Gastrocnemius medialis (tissue), 4 donors: Measurements from ENCODE around the gene ZCCHC24.

Experiments
- POLR2A ChIP-seq, 2 donors: fragments of 450-650 bp; IDR thresholded peaks; one replicate each; pipeline ENCODE4 v1.6.1; 2017; ENCODE audit warnings: antibody characterized with exemption in 2 of 2, mild to moderate bottlenecking in 2 of 2, moderate library complexity in 2 of 2
- TF ChIP-seq, protein P1 (sequence below), 5 experiments: fragments of 450-650 bp in 3 of 5; fragments of 200-600 bp in 2 of 5; sonication (generic) in 2 of 5; IDR thresholded peaks in 4 of 5; conservative IDR thresholded peaks in 1 of 5; 1 replicate in 4 of 5; 2 replicates in 1 of 5; pipeline ENCODE4 v1.5.1; 2016 to 2019; ENCODE audit warnings: antibody characterized with exemption in 5 of 5, mild to moderate bottlenecking in 3 of 5, moderate library complexity in 3 of 5

DNA sequence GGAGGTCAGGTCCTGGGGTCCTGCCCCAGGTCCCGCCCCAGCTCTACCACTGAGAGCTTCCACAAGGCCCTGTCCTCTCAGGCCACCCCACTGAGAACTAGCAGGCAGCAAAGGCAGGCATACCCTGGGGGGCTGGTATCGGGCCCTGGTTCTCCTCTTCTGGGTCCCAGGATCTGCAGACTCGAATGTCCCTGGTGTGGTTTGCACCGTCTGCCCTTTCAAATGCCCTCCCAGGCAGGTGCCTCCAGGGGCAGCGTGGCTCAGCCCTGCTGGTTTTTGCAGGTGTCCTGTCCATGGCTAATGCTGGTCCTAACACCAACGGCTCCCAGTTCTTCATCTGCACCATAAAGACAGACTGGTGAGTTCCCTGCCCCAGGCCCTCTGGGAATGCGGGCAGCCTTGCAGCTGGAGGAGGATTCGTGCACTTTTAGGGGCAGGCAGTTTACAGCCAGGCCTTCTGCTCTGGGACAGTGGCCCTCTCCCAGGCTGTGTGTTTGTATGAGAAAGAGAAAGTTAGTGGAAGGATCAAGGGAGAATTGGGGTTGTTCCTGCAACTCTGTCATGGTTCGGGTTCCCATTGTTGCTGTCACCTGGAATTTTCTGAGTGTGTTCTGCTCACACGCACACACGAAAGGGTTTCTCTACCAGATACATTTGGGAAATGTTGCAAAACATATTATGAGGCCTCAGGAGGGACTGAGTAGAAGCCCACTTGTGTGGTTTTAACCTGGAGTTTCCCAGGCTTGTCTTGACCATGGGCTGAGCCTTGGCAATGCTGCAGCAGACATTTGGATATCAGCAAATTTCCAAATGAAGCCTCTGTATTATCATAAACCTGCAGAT lies 93.2 kb downstream of the ZCCHC24 start:
- TF ChIP-seq, protein P1, sequence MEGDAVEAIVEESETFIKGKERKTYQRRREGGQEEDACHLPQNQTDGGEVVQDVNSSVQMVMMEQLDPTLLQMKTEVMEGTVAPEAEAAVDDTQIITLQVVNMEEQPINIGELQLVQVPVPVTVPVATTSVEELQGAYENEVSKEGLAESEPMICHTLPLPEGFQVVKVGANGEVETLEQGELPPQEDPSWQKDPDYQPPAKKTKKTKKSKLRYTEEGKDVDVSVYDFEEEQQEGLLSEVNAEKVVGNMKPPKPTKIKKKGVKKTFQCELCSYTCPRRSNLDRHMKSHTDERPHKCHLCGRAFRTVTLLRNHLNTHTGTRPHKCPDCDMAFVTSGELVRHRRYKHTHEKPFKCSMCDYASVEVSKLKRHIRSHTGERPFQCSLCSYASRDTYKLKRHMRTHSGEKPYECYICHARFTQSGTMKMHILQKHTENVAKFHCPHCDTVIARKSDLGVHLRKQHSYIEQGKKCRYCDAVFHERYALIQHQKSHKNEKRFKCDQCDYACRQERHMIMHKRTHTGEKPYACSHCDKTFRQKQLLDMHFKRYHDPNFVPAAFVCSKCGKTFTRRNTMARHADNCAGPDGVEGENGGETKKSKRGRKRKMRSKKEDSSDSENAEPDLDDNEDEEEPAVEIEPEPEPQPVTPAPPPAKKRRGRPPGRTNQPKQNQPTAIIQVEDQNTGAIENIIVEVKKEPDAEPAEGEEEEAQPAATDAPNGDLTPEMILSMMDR (IDR thresholded peaks at IDR 0.05 in 4 of 5, conservative IDR thresholded peaks at IDR 0.05 in 1 of 5) = no peak
- no peak for TF ChIP-seq POLR2A (IDR thresholded peaks at IDR 0.05)
